Activated naive CD8-positive, alpha-beta T cell treated with anti-CD3 and anti-CD28 coated beads, Interleukin-2, amount 10 ng/mL, durations not matched to agents 7 days and 5 days (primary cell): ENCODE measurements around the gene HNF4A. TPM values are rescaled to one million over a fixed set of nuclear protein-coding genes. Genes with fewer than 3 reads are reported as not detected.

ENCODE experiments used
- ATAC-seq: fragments of 150-1000 bp; cut with Tn5 transposase; one replicate; pipeline ENCODE4 v1.10.0; 2021; ENCODE audit warnings: low read depth, moderate library complexity
- POLR2A ChIA-PET: fragments of 350-600 bp; sonication (Branson Sonifier 250); formaldehyde crosslinking; loops from one replicate; lab custom pipeline; 2021; ENCODE audit warnings: antibody characterized with exemption; lab: Charles Lee
- DNase-seq: peaks from one replicate; pipeline ENCODE4 v3.0.0; 2021
- H3K27ac Mint-ChIP-seq: one replicate; pipeline ENCODE4 v1.8.0; 2022; ENCODE audit warnings: mild to moderate bottlenecking, mixed read lengths
- H3K27me3 Mint-ChIP-seq: one replicate; pipeline ENCODE4 v1.8.0; 2022; ENCODE audit warnings: mild to moderate bottlenecking, moderate library complexity, mixed read lengths
- H3K36me3 Mint-ChIP-seq: one replicate; pipeline ENCODE4 v1.8.0; 2021; ENCODE audit warnings: mild to moderate bottlenecking, mixed read lengths
- H3K4me1 Mint-ChIP-seq: one replicate; pipeline ENCODE4 v1.8.0; 2021; ENCODE audit warnings: mixed read lengths
- H3K4me3 Mint-ChIP-seq: one replicate; pipeline ENCODE4 v1.8.0; 2022; ENCODE audit warnings: mild to moderate bottlenecking, moderate library complexity, mixed read lengths
- H3K9me3 Mint-ChIP-seq: one replicate; pipeline ENCODE4 v1.8.0; 2021; ENCODE audit warnings: mixed read lengths
- total RNA-seq, 2 experiments: library from RNA; stranded (reverse); gene quantifications; one replicate each; pipeline ENCODE4 v1.2.3, GENCODE V29; 2021

The HNF4A gene
- total RNA-seq, 2 experiments from 2014 or later: not detected

DNA sequence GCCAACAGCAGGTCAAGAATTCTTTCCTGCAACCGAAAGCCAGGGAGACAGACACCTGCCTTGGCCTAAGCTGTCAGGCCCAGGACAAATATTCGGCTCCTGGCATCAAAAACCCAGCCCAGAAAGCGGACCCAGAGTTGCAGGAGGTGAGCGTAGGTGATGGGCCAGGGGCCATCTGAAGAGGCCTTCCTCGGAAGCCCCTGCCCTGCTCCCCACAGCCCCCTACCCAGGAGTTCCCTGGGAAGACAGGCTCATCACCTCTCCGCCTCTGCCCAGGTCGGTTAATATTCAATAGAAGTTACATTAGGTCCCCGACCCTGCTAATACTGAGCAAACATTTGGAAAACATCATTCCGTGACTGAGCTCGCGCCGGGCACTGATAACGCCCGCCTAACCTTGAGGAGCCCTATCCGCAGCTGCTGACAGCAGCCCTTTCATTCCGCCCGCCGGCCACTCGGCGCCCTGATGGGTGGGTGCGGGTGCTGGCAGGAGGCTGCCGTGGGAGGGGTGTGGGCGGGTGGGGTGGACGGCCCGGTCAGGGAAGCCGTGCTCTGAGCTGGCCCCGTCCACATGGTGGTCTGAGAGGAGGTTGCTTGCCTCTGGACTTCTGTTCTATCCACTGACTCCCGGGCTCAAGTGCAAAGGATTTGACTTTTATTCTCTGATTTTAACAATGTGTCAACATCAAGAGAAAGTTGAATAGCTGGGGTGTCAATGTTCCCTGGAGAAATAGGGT lies 55.7 kb downstream of the HNF4A start:
- no peak overlapping the region for H3K4me3 Mint-ChIP-seq
- no peak for ATAC-seq

DNA sequence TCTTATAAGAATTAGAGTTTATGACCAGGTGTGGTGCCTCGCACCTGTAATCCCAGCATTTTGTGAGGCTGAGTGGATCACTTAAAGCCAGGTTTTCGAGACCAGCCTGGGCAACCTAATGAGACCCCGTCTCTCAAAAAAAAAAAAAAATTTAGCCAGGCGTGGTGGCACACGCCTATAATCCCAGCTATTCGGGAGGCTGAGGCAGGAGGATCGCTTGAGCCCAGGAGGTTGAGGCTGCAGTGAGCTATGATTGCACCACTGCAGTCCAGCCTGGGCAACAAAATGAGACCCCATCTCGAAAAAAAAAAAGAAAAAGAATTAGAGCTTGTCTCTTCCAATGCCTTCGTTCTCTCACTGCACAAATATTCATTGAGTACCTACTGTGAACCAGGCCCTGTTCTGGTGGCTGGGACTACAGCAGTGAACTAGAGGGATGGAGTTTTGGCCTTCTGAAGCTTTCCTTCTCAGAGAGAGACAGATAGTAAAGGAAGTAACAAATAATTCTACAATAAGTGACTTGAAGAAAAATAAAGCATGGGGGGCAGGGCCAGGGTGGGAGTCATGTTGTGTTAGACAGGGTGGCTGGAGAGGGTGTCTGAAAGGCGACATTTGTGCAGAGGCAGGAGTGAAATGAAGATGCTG lies 56.4 kb downstream of the HNF4A start:
- POLR2A ChIA-PET: interaction anchor here (0.7 kb wide), 1 partner anchor 383 kb away, joined by 3 read pairs; no protein-coding TSS in a partner anchor
- no peak overlapping the region for H3K4me3 Mint-ChIP-seq
- peaks cover 8% of the 10 kb centered on the region for H3K27me3 Mint-ChIP-seq
- ATAC-seq: no peak
- H3K36me3 Mint-ChIP-seq: no peaks in the 10 kb centered on the region
- H3K27ac Mint-ChIP-seq: no peak overlapping the region
- no peaks in the 10 kb centered on the region for H3K9me3 Mint-ChIP-seq
- peaks cover 4% of the 10 kb centered on the region for H3K4me1 Mint-ChIP-seq
- DNase-seq: no peak

More for the DNA sequence above, 55.7 kb downstream of the HNF4A start:
- no peak overlapping the region for H3K27ac Mint-ChIP-seq
- H3K36me3 Mint-ChIP-seq: no peaks in the 10 kb centered on the region
- POLR2A ChIA-PET: interaction anchor here (0.7 kb wide), 1 partner anchor 383 kb away, joined by 3 read pairs; no protein-coding TSS in a partner anchor
- no peaks in the 10 kb centered on the region for H3K9me3 Mint-ChIP-seq
- H3K4me1 Mint-ChIP-seq: peaks cover 4% of the 10 kb centered on the region
- DNase-seq: no peak
- peaks cover 2% of the 10 kb centered on the region for H3K27me3 Mint-ChIP-seq

DNA sequence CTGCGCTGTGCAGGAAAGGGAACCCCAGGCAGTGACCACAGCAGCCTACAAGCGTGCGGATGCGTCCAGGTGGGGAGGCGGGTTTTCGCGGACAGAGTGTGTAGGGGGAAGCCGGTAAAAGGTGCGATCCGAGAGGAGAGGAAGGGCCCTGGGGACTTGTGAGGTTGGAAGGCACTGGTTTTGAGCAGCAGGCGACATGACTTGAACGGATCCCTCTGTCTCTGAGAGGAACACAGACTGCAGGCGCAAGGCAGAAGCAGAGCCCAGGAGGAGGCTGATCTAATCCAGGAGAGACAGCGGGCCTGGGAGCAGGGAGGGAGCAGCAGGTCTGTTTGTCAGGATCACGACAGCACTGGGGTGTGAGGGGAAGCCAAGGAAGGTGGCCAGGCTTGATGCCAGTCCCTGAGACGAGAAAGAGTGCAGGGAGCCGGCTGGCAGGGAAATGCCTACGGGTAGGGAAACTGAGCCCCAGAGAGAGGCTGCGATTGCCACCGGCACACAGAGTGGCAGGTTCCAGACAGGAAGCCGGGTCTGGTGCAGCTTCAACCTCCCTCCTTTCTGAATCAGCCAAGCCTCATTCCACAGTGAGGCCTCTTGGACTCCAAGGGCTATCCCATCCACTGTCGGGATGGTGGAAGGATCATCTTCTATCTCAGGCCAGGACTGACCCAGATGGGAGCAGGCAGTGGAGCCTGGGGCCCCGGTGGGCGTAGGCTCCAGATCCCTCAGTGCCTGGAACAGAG lies 57.1 kb downstream of the HNF4A start:
- POLR2A ChIA-PET: no interaction called here
- no peak for DNase-seq
- ATAC-seq: no peak
- no peak overlapping the region for H3K27ac Mint-ChIP-seq
- H3K4me1 Mint-ChIP-seq: peaks cover 4% of the 10 kb centered on the region
- no peak overlapping the region for H3K4me3 Mint-ChIP-seq
- H3K36me3 Mint-ChIP-seq: no peaks in the 10 kb centered on the region
- H3K9me3 Mint-ChIP-seq: no peaks in the 10 kb centered on the region
- peaks cover 8% of the 10 kb centered on the region for H3K27me3 Mint-ChIP-seq

DNA sequence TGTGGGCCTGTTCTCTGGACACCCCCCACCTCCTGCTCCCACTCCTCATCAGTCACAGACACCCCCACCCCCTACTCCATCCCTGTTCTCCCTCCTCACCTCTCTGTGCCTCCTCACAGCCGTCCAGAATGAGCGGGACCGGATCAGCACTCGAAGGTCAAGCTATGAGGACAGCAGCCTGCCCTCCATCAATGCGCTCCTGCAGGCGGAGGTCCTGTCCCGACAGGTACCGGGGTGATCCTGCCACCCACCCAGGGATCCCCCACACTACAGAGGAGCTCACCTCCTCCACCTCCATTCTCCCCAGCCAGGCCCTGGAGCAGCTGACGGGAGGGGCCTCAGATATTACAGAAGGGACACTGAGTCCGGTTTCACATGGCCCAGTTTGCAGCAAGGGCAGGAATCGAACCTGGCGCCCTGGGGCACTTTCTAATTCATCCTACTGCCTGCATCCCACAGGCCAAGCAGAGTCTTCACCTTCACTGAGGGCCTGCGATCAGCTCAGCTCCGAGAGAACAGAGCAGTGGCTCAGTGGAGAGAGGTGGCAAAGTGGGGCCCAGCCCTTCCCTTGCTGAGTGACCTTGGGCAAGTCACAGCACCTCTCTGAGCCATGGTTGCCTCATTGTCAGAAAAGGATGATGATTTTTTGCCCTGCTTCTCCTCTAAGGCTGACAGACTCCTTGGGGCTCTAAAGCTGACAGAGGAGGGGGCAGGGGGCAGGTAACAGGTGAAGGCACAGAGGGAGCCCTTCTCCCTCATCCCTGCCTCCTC lies 58.3 kb downstream of the HNF4A start:
- H3K27ac Mint-ChIP-seq: no peak overlapping the region
- no peaks in the 10 kb centered on the region for H3K36me3 Mint-ChIP-seq
- peaks cover 4% of the 10 kb centered on the region for H3K4me1 Mint-ChIP-seq
- POLR2A ChIA-PET: no interaction called here
- peaks cover 8% of the 10 kb centered on the region for H3K27me3 Mint-ChIP-seq
- ATAC-seq: no peak
- no peak for DNase-seq
- no peaks in the 10 kb centered on the region for H3K9me3 Mint-ChIP-seq
- H3K4me3 Mint-ChIP-seq: no peak overlapping the region

DNA sequence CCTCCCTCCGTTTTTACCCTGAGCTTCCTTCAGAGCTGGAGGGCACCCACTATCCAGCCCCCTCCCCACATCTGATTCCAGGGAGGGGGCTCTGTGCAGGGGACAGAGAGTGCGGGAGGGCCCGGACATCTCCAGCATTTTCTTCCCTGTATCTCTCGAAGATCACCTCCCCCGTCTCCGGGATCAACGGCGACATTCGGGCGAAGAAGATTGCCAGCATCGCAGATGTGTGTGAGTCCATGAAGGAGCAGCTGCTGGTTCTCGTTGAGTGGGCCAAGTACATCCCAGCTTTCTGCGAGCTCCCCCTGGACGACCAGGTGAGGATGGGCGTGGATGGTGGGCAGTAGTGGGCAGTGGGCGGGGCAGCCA lies 58.8 kb downstream of the HNF4A start:
- ATAC-seq: no peak
- no peak for DNase-seq
- POLR2A ChIA-PET: no interaction called here
- Mint-ChIP-seq H3K27ac (no peak overlapping the region), H3K36me3 (no peaks in the 10 kb centered on the region), H3K4me3 (no peak overlapping the region), H3K27me3 (peaks cover 9% of the 10 kb centered on the region), H3K4me1 (peaks cover 4% of the 10 kb centered on the region), H3K9me3 (no peaks in the 10 kb centered on the region)

DNA sequence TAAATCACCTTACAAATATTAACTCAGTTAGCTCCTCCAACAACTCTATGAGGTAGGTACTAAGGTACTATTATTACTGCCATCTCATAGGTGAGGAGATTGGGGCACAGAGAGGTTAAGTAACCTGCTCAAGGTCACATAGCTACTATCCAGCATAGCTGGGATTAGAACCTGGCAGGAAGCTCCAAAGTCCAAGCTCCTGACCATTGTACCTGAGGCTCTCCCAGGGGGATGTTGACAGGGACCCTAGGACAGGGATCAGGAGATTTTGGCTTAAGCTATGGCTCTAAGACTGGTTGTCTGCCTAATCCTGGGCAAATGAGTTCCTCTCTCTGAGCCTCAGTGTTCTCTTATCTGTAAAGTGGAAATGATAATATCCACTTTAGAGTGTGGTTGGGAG lies 59.3 kb downstream of the HNF4A start:
- peaks cover 4% of the 10 kb centered on the region for H3K4me1 Mint-ChIP-seq
- H3K27ac Mint-ChIP-seq: no peak overlapping the region
- H3K27me3 Mint-ChIP-seq: peaks cover 9% of the 10 kb centered on the region
- DNase-seq: no peak
- no peak overlapping the region for H3K4me3 Mint-ChIP-seq
- no peak for ATAC-seq
- no peaks in the 10 kb centered on the region for H3K36me3 Mint-ChIP-seq
- H3K9me3 Mint-ChIP-seq: no peaks in the 10 kb centered on the region
- POLR2A ChIA-PET: no interaction called here

DNA sequence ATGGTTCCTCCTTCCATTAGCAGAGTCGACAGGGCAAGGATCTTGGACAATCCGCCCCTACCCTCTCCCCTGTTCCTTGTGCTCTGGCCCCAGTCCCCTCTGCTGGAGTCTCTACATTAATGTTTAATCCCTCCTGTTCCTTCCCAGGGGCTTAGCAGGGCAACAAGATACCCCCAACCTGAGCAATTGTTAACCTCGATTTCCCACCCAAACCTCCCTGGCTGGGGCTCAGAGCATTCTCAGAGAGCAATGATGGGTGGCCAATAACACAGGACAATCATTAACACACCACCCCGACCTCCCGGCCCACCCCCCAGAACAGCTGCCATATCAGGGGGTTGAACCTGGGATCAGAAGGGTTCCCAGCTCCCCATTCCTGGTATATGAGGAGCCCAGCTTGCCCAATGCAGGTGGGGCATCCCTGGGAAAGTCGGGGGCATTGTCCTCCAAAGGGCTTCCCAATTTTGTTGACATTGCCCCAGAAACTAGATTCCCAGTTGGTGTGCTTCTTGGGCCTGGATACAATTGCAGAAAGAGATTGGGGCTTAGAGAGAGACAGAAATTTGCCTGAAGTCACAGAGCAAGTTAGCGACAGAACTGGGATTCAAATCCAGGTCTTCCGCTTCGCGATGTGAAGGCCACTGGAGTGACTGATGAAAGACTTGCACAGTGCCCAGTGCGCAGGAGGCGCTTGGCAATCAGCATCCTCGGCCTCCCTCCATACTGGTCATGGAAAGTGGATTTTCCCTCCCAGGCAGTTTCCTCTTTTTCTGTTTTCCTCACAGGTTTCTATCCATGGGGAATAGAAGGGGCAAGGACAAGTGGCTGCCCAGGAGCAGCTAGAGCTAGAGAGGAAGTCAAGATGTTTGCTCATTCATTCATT lies 60.6 kb downstream of the HNF4A start:
- DNase-seq: no peak
- H3K9me3 Mint-ChIP-seq: no peaks in the 10 kb centered on the region
- peaks cover 11% of the 10 kb centered on the region for H3K27me3 Mint-ChIP-seq
- peaks cover 4% of the 10 kb centered on the region for H3K4me1 Mint-ChIP-seq
- H3K4me3 Mint-ChIP-seq: no peak overlapping the region
- POLR2A ChIA-PET: no interaction called here
- H3K36me3 Mint-ChIP-seq: no peaks in the 10 kb centered on the region
- no peak overlapping the region for H3K27ac Mint-ChIP-seq
- no peak for ATAC-seq

DNA sequence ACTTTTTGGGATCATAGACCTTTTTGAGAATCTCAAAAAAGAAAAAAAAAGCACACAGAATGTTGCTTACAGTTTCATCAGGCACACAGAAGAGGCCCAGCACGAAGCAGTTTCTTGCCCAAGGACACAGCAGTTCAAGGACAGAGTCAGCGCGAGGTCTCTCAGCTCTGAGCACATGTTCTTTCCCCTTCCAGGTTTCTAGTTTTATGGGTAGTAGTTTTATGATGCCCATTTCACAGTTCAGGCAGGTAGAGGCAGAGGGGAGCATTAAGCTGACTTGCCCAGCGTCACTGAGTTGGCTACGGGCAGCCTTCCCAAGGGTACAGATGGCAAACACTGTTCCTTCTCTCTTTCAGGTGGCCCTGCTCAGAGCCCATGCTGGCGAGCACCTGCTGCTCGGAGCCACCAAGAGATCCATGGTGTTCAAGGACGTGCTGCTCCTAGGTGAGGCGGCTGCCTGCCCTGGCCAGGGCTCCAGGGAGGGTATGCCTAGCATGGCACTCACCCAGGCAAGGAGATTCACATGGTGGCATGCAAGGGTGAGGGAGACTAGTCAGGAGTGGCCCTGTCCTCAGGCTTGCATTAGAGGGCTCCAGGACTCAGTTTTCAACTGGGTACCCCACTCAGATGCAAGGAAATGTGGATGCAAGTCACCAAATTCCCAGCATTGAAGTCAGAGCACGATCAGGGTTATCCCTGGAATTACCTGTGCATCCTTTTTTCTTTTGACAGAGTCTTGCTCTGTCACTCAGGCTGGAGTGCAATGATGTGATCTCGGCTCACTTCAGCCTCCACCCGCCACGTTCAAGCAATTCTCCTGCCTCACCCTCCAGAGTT lies 62.8 kb downstream of the HNF4A start:
- Mint-ChIP-seq H3K9me3 (no peaks in the 10 kb centered on the region), H3K27ac (no peak overlapping the region), H3K4me3 (no peak overlapping the region), H3K4me1 (no peaks in the 10 kb centered on the region), H3K36me3 (no peaks in the 10 kb centered on the region), H3K27me3 (peaks cover 15% of the 10 kb centered on the region)
- no peak for ATAC-seq
- POLR2A ChIA-PET: no interaction called here
- DNase-seq: no peak

DNA sequence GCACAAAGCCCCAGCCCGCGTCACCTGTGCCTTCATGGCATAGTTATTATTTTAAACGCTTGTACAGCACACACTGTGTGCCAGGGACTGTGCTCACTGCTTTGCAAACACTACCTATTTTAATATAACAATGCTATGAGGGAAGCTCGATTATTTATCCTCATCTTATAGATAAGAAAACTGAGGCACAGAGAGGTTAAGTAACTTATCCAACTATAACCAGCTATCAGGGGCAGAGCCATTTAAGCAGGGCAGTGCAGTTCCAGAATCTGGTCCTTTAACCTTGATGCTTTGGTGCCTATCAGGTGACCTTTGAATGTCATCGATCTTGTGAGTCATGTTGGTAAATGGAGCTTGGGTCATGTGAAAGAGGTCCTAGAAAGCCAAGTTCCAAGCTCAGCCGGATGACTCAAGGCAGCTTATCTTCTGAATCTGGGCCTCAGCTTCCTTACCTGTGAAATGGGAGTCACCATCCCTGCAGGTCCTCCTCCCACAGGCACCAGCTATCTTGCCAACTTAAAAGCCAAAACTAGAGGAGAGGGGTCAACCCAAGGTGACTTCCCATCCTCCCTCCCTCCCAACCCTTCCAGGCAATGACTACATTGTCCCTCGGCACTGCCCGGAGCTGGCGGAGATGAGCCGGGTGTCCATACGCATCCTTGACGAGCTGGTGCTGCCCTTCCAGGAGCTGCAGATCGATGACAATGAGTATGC lies 63.8 kb downstream of the HNF4A start:
- POLR2A ChIA-PET: no interaction called here
- H3K36me3 Mint-ChIP-seq: no peaks in the 10 kb centered on the region
- no peak for DNase-seq
- no peak overlapping the region for H3K27ac Mint-ChIP-seq
- peaks cover 15% of the 10 kb centered on the region for H3K27me3 Mint-ChIP-seq
- no peak for ATAC-seq
- H3K4me3 Mint-ChIP-seq: no peak overlapping the region
- H3K4me1 Mint-ChIP-seq: no peaks in the 10 kb centered on the region
- no peaks in the 10 kb centered on the region for H3K9me3 Mint-ChIP-seq

DNA sequence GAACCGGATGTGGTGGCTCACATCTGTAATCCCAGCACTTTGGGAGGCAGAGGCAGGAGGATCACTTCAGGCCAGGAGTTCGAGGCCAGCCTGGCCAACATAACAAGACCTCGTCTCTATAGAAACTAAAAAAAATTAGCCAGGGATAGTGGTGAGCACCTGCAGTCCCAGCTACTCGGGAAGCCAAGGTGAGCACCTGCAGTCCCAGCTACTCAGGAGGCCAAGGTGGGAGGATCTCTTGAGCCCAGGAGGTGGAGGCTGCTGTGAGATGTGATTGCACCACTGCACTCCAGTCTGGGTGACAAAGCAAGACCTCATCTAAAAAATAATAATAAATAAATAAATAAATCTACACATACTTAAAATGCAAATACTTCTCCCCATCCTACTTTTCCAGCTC lies 65.0 kb downstream of the HNF4A start:
- Mint-ChIP-seq H3K4me1 (no peaks in the 10 kb centered on the region), H3K4me3 (no peak overlapping the region), H3K27ac (no peak overlapping the region), H3K27me3 (peaks cover 15% of the 10 kb centered on the region), H3K9me3 (no peaks in the 10 kb centered on the region), H3K36me3 (no peaks in the 10 kb centered on the region)
- POLR2A ChIA-PET: no interaction called here
- no peak for DNase-seq
- ATAC-seq: no peak

DNA sequence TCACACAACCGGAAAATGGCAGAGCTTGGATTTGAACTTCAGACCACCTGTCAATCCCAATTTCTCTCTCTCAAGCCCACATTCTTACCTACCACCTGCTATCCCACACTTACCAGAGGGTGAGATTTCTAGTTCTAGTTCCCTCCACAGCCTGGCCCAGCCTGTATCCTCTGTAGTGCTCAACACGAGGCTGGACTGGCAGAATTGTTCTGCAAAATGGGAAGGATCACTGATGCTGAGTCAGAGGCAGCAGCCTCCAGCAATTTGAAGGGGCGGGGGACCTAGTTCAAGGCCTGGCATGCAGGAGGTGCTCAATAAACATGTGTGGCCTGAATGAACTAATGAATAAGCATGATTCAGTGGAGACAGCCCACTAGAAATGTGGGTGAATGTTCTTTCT lies 66.6 kb downstream of the HNF4A start:
- no peak for DNase-seq
- H3K27me3 Mint-ChIP-seq: peaks cover 10% of the 10 kb centered on the region
- H3K4me1 Mint-ChIP-seq: no peaks in the 10 kb centered on the region
- no peak overlapping the region for H3K4me3 Mint-ChIP-seq
- ATAC-seq: no peak
- H3K27ac Mint-ChIP-seq: no peak overlapping the region
- no peaks in the 10 kb centered on the region for H3K9me3 Mint-ChIP-seq
- H3K36me3 Mint-ChIP-seq: no peaks in the 10 kb centered on the region
- POLR2A ChIA-PET: no interaction called here
